ENCODE results near the gene NR6A1.

DNA sequence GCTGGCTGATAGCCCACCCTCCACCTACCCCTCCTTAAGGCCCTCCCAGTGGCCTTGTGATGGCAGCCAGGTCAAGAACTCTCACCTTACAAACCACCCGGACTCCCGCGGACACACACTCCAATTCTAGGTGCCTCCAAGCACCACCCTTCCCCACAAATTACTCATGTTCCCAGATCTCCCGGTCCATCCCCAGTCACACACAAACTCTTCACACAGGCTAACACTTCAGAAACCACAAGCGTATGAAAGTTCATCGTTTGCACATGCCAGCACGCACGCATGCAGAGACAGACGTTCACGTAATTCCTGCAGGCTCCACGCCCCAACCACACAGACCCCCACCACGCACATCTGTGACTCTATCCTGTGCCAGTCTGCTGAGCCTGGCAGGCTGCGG is 281.9 kb downstream of the NR6A1 start:
- TF ChIP-seq, protein P1, sequence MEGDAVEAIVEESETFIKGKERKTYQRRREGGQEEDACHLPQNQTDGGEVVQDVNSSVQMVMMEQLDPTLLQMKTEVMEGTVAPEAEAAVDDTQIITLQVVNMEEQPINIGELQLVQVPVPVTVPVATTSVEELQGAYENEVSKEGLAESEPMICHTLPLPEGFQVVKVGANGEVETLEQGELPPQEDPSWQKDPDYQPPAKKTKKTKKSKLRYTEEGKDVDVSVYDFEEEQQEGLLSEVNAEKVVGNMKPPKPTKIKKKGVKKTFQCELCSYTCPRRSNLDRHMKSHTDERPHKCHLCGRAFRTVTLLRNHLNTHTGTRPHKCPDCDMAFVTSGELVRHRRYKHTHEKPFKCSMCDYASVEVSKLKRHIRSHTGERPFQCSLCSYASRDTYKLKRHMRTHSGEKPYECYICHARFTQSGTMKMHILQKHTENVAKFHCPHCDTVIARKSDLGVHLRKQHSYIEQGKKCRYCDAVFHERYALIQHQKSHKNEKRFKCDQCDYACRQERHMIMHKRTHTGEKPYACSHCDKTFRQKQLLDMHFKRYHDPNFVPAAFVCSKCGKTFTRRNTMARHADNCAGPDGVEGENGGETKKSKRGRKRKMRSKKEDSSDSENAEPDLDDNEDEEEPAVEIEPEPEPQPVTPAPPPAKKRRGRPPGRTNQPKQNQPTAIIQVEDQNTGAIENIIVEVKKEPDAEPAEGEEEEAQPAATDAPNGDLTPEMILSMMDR (IDR thresholded peaks at IDR 0.05), result no peak
- TF ChIP-seq EZH2 (IDR thresholded peaks at IDR 0.05) (no peak), EZH2phosphoT487 (IDR thresholded peaks at IDR 0.05) (no peak)

Measured in neural progenitor cell (in vitro differentiated cells).